GM12892 (cell line): Measurements from ENCODE around the gene CERS6.

Source experiments
- POLR2A ChIP-seq: IDR thresholded peaks from 2 replicates; pipeline ENCODE4 v1.6.1; 2011; ENCODE audit warnings: low read depth, low read length, control low read depth
- POLR2AphosphoS5 ChIP-seq: IDR thresholded peaks from 2 replicates; pipeline ENCODE4 v1.6.1; 2011; ENCODE audit warnings: low read depth, low read length, control low read depth
- TAF1 ChIP-seq: IDR thresholded peaks from 2 replicates; pipeline ENCODE4 v1.6.1; 2011; ENCODE audit warnings: low read depth, mild to moderate bottlenecking, control low read depth, low read length, borderline replicate concordance

GRCh38 chr2:168470320-168471162 is 14.5 kb downstream of the CERS6 start:
- TF ChIP-seq TAF1 (no peak), POLR2A (no peak), POLR2AphosphoS5 (no peak)
